ENCODE measurements around the gene ATF5. TPM values are rescaled to one million over a fixed set of nuclear protein-coding genes. Genes with fewer than 3 reads are reported as not detected.

The ATF5 gene
- total and polyA plus RNA-seq, 2 experiments from 2014 or later = 4.8 to 6.8 TPM

- Histone ChIP-seq H3K9me3 (ENCODE audit: low read depth) (no peaks in the 10 kb centered on the region), H3K36me3 (peaks cover 17% of the 10 kb centered on the region), H3K4me3 (no peak overlapping the region), H3K27me3 (no peaks in the 10 kb centered on the region), H3K27ac (no peak overlapping the region), H3K4me1 (ENCODE audit: low read depth) (no peaks in the 10 kb centered on the region)
- DNase-seq (ENCODE audit: low read depth in 1 of 2, low spot score in 1 of 2) = no peak
- TF ChIP-seq, protein P1, sequence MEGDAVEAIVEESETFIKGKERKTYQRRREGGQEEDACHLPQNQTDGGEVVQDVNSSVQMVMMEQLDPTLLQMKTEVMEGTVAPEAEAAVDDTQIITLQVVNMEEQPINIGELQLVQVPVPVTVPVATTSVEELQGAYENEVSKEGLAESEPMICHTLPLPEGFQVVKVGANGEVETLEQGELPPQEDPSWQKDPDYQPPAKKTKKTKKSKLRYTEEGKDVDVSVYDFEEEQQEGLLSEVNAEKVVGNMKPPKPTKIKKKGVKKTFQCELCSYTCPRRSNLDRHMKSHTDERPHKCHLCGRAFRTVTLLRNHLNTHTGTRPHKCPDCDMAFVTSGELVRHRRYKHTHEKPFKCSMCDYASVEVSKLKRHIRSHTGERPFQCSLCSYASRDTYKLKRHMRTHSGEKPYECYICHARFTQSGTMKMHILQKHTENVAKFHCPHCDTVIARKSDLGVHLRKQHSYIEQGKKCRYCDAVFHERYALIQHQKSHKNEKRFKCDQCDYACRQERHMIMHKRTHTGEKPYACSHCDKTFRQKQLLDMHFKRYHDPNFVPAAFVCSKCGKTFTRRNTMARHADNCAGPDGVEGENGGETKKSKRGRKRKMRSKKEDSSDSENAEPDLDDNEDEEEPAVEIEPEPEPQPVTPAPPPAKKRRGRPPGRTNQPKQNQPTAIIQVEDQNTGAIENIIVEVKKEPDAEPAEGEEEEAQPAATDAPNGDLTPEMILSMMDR (IDR thresholded peaks at IDR 0.05; ENCODE audit: low read depth, low read length) = no peak
Observed at GRCh38 chr19:49887665-49888509, 41.1 kb upstream of the ATF5 start.

DNA sequence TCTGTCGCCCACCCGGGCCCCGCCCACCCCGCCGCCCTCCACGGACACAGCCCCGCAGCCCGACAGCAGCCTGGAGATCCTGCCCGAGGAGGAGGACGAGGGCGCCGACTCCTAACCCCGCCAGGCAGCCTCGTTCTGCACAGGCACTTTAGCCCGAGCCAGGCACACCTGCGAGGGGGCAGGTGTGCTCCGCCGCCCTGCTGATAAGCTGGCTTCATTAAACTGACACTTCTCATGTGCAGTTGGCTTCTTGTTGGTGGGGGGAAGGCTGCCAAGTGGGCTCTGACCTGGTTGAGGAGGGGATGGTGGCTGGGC is 40.5 kb upstream of the ATF5 start:
- Histone ChIP-seq H3K27me3 (no peaks in the 10 kb centered on the region), H3K9me3 (ENCODE audit: low read depth) (no peaks in the 10 kb centered on the region), H3K27ac (no peak overlapping the region), H3K36me3 (peaks cover 11% of the 10 kb centered on the region), H3K4me1 (ENCODE audit: low read depth) (no peaks in the 10 kb centered on the region), H3K4me3 (no peak overlapping the region)
- TF ChIP-seq, protein P1 (IDR thresholded peaks at IDR 0.05; ENCODE audit: low read depth, low read length) = no peak
- DNase-seq (ENCODE audit: low read depth in 1 of 2, low spot score in 1 of 2) = no peak

- Histone ChIP-seq H3K27ac (no peak overlapping the region), H3K36me3 (peaks cover 7% of the 10 kb centered on the region), H3K4me3 (no peak overlapping the region), H3K4me1 (ENCODE audit: low read depth) (no peaks in the 10 kb centered on the region), H3K9me3 (ENCODE audit: low read depth) (no peaks in the 10 kb centered on the region), H3K27me3 (no peaks in the 10 kb centered on the region)
- DNase-seq (ENCODE audit: low read depth in 1 of 2, low spot score in 1 of 2) = no peak
- TF ChIP-seq, protein P1 (IDR thresholded peaks at IDR 0.05; ENCODE audit: low read depth, low read length) = no peak
Observed at GRCh38 chr19:49889038-49889686, 39.8 kb upstream of the ATF5 start.

- peak; percentile 77 to 85 for DNase-seq (ENCODE audit: low read depth in 1 of 2, low spot score in 1 of 2)
- Histone ChIP-seq H3K27me3 (no peaks in the 10 kb centered on the region), H3K9me3 (ENCODE audit: low read depth) (no peaks in the 10 kb centered on the region), H3K4me3 (peak overlapping the region; percentile 13), H3K27ac (no peak overlapping the region), H3K36me3 (peaks cover 3% of the 10 kb centered on the region), H3K4me1 (ENCODE audit: low read depth) (no peaks in the 10 kb centered on the region)
- TF ChIP-seq, protein P1 (IDR thresholded peaks at IDR 0.05; ENCODE audit: low read depth, low read length) = peak; percentile 70
Observed at GRCh38 chr19:49889687-49890348, 39.2 kb upstream of the ATF5 start.

GRCh38 chr19:49890349-49891311 is 38.4 kb upstream of the ATF5 start:
- peak in 1 of 2 donors; percentile 64 for DNase-seq (ENCODE audit: low read depth in 1 of 2, low spot score in 1 of 2)

More at GRCh38 chr19:49890349-49891311, 38.4 kb upstream of the ATF5 start:
- TF ChIP-seq, protein P1 (IDR thresholded peaks at IDR 0.05; ENCODE audit: low read depth, low read length) = peak; percentile 28
- H3K9me3 ChIP-seq (ENCODE audit: low read depth) = no peaks in the 10 kb centered on the region
- H3K4me1 ChIP-seq (ENCODE audit: low read depth) = no peaks in the 10 kb centered on the region
- peak overlapping the region; percentile 13 for H3K4me3 ChIP-seq
- no peaks in the 10 kb centered on the region for H3K27me3 ChIP-seq
- no peak overlapping the region for H3K27ac ChIP-seq
- no peaks in the 10 kb centered on the region for H3K36me3 ChIP-seq

Measured in cardiac muscle cell (in vitro differentiated cells and primary cell).